Superior temporal gyrus (tissue), 1 donor: Measurements from ENCODE around the gene SMIM24.
"Not testable (repeated sequence)": the region's sequence is repeated elsewhere in the genome, so short reads cannot be mapped to it uniquely, and the experiment has no call there.

Source experiments
- DNase-seq: peaks from one replicate; pipeline ENCODE4 v3.0.0-alpha.2; 2016; ENCODE audit errors: extremely low spot score

Gene SMIM24

DNA sequence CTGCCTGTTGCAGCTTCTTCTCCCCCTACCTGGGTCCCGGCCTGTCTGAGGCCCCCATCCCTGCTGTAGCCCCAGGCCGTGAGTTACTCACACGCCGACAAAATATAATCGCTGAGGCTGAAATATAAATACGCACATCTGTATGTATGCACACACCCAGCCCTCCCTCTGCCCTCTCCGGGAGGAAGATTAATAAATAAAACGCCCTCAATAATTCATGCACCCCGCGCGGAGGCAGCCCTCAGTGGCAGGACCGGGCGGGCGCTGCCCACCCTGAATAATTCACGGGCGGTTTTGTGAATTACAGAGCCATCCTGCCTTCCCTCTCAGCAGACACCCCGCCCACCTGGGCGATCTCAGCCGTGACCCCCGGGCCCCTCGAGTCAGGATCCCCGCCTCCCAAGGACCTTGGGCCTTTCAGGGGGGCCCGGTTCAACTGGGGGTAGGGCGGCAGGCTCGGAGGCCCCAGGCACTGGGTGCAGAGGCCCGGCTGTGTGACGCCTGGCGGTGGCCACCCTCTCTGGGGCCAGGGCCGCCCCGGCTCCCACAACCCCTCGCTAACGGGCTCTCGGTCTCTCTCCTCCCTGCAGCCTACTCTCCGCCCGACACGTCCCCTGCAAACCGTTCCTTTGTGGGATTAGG lies 24.2 kb downstream of the SMIM24 start:
- DNase-seq: no peak

DNA sequence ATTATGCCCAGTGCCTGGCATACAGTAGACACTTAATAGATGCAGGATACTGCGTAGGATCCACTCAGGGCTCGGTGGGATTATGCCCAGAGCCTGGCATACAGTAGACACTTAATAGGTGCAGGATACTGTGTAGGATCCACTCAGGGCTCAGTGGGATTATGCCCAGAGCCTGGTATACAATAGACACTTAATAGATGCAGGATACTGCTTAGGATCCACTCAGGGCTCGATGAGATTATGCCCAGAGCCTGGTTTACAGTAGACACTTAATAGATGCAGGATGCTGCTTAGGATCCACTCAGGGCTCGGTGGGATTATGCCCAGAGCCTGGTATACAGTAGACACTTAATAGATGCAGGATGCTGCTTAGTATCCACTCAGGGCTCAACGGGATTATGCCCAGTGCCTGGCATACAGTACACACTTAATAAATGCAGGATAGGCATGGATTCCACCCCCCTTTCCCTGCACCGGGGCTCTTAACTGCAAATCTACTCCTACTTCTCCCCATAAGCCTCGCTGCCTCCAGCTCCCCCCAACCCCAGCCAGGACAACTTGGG lies 24.9 kb downstream of the SMIM24 start:
- DNase-seq: no peak

DNA sequence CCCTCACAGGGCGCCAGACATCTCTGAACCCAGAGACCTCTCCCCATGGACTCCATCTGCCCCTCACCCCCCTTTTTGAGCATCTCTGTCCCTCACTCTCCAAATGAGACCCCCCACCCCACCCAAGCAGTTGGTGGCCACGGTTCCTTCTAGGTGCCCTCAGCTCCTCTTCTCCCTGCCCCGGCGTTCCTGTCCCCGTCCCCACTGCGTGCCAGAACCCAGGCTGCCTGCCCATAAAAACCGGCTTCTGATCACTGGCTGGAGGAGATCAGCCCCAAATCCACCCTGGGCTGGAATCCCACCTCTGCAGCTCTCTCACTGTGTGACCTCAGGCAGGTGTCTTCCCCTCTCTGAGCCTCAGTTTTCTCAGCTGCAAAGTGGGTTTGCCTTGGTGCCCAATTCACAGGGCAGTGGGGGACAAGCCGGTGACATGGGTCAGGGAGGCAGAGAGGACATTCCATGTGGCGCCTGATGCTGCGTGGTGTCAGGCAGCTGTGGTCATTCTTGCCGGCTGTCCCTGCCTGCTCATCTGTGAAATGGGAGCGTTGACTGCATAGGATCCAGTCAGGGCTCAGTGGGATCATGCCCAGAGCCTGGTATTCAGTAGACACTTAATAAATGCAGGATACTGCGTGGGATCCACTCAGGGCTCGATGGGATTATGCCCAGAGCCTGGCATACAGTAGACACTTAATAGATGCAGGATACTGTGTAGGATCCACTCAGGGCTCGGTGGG lies 25.5 kb downstream of the SMIM24 start:
- no peak for DNase-seq

DNA sequence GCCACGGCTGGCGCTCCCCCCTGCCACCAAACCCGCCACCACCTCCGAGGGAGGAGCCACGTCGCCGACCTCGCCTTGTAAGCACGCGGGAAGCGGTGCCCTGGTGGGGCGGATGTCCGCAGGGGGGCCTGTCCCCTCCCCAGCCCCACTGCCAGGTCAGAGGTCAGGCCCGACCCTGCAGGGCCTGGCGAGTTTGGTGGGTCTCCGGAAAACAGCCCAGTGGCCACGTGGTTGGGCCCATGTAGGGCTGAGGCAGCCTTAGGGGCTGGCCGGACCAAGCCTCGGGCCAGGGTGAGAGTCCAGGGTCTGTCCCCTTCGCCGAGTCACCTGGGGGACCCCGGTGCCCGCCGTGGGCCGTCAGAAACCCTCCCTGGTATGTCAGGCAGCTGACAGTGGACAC lies 26.5 kb downstream of the SMIM24 start:
- no peak for DNase-seq

DNA sequence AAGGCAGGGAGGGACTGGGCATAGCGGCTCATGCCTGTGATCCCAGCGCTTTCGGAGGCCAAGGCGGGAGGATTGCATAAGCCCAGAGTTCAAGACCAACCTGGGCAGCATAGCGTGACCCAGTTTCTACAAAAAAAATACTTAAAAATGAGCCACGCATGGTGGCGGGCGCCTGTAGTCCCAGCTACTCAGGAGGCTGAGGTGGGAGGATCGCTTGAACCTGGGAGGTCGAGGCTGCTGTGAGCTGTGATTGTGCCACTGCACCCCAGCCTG lies 27.4 kb downstream of the SMIM24 start:
- DNase-seq: not testable (repeated sequence)

DNA sequence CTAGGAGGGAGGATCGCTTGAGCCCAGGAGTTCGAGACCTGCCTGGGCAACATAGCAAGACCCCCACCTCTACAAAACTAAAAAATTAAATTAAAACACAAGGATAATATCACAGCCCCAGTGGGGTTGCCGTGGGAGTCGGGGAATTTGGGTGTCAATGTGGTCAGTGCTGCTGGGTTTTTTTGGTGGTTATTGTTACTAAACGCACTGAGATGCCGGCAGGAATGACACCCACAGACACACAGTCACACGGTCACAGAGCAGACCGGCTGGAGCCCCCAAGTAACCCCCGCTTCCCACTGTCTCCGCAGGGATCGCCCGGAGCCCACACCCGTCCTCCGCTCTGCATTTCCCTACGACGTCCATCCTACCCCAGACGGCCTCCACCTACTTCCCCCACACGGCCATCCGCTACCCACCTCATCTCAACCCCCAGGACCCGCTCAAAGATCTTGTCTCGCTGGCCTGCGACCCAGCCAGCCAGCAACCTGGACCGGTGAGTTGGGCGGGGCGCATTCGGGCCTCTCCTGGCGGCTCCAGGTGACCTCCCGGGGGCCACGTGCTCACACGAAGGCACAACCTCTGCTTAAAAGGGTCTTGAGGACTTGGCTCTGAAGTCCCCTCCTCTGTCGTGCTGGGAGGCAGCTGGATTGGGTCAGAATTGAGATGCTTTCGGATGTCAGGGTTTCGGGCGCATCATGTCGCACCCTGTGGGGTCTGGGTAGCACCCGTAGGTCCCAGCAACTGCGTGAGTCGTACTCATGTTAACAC lies 28.0 kb downstream of the SMIM24 start:
- no peak for DNase-seq

DNA sequence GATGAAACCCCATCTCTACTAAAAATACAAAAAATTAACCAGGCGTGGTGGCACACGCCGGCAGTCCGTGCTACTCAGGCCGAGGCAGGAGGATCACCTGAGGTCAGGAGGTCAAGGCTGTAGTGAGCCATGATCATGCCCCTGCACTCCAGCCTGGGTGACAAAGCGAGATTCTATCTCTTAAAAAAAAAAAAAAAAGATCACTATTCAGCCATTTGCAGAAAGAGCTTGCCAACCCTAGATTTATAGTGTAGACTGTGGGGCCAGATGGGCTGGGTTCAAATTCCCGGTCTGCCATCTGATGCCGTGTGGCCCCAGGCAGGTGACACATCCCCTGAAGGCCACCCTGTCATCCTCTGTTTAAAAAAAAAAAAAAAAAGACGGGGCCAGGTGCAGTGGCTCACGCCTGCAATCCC lies 28.9 kb downstream of the SMIM24 start:
- no peak for DNase-seq

DNA sequence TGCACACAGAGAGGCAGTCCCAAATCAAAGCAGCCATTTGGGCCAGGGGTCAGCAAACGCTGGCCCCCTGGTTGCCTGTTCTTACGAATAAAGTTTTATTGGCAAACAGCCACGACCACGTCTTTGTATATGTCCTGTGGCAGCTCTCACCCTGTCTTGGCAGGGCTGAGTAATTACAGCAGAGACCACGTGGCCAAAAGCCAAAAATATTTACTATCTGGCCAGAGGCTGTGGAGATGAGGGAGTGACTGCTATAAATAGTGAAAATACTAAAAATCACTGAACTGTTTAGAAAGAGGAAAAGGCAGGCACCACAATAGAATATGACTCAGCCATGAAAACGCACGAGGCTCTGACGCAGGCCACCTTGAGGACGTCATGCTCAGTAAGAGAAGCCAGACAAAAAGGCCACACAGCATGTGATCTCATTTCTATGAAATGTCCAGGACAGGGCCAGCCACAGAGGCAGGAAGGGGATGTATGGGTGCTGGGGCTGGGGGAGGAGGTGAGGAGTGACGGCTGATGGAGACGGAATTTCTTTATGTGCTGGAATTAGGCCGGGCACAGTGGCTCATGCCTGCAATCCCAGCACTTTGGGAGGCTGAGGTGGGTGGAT lies 29.4 kb downstream of the SMIM24 start:
- DNase-seq: peak; percentile 33

DNA sequence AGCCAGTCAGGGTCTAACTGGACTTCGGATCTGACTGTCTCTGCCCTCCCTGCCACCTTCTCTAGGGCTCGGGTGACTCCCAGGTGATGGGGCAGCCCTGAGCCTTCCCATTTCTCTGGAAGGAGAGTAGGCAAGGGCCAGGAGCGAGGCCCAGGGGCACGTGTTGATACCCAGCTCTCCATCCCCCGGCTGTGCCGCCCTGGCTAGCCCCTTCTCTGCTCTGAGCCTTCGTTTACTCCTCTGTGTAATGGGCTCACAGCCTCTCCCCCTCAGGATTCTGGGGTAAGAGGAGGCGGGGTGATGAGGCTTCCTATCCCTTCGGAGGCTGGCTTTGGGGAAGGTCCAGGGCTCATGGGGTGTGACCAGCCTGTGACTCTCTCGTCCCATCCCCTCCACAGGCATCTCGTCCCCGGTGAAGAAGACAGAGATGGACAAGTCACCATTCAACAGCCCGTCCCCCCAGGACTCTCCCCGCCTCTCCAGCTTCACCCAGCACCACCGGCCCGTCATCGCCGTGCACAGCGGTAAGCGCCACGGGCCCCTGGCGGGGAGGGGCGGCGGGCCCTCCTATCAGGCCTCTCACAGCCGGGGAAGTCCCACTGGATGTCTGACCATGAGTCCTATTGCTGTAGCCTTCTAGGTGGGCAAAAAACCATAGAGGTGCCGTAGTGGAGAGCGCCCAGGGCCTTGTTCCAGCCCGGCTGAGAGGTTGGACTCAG lies 31.6 kb downstream of the SMIM24 start:
- DNase-seq: no peak

DNA sequence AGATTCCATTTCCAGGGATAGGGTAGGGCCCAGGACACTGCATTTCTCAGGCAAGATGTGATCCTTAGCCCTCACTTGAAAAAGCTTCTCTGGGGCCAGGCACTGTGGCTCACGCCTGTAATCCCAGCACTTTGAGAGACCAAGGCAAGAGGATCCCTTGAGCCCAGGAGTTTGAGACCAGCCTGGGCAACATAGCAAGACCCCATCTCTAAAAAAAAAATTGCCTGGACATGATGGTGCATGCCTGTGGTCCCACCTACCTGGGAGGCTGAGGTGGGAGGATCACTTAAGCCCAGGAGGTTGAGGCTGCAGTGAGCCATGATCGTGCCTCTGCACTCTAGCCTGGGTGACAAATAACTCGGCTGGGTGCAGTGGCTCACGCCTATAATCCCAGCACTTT lies 33.7 kb downstream of the SMIM24 start:
- DNase-seq: not testable (repeated sequence)

DNA sequence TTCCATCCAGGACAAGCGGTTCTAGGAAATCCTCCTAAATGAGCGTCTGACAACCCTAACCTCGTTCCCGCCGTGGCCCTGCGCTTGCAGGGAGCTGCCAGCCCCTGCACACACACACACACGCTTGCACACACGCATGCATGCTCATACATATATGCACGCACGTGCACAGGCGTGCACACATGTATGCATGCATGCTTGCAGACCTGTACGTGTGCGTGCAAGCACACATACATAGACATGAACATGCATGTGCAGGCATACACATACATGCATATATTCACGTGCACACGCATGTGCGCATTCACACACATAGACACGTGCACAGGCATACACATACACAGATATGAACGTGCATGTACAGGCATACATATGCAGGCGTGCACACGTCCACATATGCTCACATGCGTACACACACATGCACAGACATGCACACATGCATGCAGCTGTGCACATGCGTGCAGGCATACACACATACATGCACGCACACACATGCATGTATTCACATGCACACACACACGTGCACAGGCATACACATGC lies 35.6 kb downstream of the SMIM24 start:
- no peak for DNase-seq

DNA sequence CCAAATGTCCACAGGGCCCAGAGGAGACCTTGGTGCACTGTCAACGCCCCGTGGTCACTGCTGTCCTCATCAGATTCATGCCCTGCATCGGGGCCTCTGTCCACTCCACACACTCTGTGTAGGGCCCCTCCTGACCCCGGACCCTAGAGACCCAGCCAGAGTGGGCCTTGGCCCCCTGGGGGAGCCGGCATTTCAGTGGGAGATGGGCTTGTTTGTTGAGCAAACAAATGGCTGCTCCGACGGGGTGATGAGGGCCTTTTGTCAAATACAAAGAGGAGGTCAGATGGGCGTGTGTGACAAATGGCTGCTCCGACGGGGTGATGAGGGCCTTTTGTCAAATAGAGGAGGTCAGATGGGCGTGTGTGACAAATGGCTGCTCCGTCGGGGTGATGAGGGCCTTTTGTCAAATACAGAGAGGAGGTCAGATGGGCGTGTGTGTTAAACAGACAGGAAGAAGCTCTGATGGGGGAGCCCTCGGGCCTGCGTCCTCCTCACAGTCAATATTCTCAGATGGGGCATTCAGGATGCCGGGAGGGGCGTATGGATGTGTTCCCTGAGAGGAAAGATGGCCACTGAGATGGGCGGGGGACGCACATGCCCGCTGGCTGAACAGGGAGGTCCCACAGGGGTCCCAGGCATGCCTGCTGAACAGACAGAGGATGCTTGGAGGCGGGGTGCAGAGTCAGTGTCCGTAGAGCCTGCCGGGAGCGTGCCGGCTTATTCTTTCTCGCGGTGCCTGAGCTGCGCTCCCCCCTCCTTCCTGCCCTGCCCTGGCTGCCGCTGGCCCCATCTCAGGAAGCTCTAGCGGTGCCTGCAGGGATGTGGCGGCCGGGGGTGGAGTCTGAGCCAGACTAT lies 36.3 kb downstream of the SMIM24 start:
- peak; percentile 43 for DNase-seq

DNA sequence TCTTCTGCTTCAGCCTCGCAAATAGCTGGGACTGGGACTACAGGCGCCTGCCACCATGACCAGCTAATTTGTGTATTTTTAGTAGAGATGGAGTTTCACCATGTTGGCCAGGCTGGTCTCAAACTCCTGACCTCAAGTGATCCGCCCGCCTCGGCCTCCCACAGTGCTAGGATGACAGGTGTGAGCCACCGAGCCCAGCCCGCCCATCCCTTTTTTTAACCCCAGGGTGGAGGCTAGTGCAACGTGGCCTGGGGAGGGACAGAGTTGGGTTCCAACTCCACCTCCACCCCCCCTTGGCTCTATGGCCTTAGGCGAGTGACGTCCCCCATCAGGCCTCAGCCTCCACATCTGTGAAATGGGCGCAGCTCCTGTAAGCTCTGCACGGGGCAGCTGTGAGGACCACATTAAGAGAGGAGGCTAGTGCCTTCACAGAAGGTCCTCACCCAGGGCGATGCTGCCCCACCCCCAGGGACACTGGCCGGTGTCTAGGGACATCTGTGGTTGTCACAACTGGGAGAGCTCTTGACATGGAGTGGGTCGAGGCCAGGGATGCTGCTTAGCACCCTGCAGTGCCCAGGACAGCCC lies 37.7 kb downstream of the SMIM24 start:
- DNase-seq: no peak

DNA sequence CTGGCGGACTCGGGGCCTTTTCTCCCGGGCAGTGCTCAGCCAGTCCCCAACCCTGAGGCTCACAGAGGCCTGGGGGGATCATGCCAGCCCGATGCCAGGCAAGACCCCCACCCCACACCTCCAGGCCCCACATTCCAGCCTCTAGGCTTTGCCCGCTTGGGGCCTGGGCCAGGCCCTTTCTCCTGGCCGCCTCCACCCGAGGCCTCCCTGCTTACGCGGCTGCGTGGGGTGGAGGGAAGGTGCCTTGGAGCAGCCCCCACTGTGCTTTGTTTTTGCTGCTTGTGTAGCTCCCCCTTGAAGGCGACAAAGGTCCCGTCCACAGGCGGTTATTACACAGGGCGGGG lies 38.4 kb downstream of the SMIM24 start:
- no peak for DNase-seq

DNA sequence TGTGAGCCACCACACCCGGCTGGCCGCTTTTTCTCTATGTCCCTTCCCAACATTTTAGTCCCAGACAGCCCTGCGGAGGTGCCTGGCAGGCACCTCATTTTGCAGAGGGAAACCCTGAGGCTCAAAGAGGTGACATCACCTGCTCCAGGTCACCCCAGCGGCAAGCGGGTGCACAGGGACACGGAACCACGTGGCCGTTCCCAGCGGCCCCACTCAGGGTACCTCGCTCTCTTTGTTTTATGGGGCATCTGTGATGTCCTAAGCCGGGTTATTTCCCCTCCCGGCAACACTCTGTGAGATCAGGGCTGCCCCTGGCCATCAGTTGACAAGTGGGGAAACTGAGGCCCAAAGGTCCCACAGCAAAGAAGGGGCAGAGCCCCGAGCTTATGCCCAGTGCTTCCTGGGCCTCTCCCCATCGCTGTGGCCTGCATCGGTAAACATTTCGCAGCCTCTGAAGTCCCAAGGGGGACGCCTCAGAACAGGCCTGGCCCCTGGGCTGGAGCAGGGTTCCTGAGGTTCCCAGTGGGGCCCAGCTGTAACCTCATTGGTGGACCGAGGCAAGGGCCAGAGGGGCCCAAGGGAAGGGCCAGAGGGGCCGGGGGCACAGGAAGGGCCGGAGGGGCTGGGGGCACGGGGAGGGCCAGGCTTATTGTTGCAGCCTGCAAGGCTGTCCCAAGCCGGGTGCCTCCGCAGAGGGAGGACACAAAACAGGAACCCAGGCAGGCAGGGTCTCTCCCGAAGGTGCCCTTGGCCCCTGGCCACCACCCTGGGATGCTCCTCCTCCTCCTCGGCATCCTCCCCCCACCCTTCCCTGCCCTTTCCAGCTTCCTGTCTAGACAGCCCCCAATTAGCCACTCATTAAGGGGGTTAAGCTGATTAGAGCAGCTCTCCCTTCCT lies 39.0 kb downstream of the SMIM24 start:
- no peak for DNase-seq

DNA sequence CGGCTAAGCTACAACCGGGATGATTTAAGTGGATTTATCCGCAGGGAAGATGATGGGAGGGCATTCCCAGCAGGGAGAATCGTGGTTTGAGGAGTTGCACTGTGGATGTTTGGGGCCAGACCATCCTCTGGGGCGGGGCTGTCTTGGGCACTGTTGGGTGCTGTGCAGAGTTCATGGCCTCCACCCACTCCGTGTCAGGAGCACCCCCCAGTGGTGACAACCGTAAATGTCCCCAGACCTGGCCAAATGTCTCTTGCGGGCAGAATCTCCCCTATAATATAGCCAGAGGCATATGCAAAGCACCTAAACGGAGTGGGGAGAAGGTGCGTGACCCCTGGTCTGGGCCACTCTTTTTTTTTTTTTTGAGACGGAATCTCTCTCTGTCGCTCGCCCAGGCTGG lies 40.2 kb downstream of the SMIM24 start:
- no peak for DNase-seq

DNA sequence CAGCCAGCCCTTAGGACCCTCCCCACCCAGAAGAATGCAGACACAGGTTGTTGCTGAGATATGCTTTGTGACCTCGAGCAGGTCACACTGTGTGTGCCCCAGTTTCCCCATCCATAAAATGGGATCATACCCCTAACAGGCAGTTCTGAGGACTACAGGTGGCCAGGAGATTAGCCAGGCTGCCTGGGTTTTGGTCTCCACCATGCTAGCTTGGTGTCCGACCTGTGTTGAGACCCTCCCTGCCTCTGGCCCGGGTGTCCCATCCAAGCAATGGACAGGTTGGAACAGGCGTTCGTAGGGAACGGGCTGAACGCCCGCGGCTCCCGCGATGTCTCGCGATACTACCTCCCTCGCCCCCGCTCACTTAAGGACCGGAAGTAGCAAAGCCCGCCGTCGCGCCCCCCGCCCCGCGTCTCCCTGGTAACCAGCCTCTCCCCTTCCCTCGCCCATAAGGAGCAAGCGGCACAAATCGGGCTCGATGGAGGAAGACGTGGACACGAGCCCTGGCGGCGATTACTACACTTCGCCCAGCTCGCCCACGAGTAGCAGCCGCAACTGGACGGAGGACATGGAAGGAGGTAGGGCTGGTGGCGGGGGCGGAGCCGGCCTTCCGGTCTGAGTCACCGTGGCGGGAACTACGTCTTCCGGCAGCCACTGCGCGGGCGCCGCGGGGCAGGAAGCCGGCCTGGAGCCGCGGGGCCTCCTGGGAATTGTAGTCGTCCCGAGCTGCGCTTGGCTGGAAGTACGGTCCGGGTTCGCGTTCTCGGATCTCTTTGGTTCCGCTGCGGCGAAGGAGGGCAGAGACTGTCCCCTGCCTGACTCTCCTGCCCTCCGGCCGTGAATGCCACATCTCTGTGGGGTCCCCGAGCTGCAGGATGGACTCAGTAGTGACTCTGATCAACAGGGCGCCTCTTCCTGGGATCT lies 45.4 kb downstream of the SMIM24 start:
- peak; percentile 92 for DNase-seq
